Activated CD4-positive, alpha-beta T cell treated with anti-CD3 and anti-CD28 coated beads, Interleukin-2, amount 50 U/mL, for 24 hours (primary cell): ENCODE measurements around the gene LAMA3.
"Not testable (repeated sequence)": the region's sequence is repeated elsewhere in the genome, so short reads cannot be mapped to it uniquely, and the experiment has no call there.

ENCODE experiments used
- DNase-seq, 2 donors: peaks; one replicate each; pipeline ENCODE4 v3.0.0-alpha.2; 2020; ENCODE audit warnings: low read depth in 1 of 2, low spot score in 1 of 2

The LAMA3 gene

DNA sequence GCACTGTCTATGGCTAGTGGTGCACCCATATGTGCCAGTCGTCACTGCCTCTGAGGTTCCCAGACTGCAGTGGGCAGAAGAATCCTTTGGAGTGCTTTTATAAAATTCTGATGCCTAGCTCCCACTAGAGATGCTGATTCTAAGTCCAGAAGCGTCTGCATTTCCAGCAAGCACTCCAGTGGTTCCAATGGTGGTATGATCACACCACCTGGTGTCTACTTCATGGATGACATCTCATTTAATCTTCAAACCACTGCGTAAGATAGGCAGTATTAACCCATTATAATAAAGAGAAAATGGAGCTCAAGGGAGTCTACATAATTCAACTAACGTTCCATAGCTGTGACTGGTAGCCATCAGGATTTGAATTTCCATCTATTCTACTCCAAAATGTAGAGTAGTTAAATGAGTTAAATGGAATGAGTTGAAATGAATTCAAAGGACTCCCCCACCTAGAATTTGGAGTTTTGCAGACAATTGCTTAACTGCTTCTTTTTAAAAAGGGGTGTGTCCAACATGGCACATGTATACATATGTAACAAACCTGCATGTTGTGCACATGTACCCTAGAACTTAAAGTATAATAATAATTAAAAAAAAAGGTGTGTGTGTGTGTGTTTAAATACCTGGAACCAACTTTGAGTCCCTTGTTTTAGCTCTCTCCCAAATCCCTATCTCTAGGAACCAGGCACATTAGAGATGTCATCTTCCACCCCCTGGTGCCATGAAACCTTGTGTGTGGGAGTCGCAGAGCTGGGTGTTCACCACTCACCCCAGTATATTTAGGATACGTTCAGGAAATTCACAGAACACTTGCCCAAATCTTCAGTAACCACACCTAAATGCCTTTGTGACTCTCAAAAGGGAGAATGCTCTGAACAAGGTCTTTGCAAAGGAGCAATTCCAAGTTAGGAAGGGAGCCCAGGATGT lies 14.1 kb downstream of the LAMA3 start:
- DNase-seq = no peak

DNA sequence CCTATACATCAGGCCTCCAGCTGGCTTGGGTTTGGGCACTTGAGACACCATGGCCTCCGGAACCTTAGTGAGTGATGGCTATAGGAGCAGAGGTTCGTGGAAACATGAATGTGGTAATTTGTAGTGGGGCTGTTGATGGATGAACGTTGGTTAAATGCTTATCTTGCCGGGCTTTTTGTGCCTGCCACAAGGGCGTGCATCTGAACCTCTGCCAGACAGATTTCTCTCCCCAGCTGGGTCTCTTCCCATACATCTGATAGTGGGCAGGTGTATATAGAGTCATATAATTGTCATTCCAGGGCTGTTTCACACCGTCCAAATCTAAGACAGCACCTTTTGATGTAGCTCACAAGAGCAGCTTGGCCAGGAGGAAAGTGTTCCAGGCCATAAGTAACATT lies 14.7 kb downstream of the LAMA3 start:
- DNase-seq = no peak

DNA sequence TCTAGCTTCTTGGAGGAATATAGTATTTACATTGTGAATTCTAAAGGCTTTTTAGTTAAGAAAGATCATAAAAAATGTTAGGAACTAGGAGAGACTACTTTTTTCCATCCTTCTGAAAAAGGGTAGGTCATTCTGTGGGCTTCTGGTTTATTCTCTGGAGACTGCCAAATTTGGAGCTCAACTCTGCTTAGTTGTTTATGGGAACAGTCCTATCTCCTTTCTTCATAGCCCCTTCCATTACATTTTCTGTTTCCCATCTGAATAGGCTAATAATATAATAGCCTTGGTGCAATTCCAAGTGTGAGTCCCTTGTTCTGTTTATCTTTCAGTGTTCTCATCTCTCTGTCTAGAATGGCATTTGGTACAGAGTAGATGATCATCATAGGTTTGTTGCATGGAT lies 15.6 kb downstream of the LAMA3 start:
- no peak for DNase-seq

DNA sequence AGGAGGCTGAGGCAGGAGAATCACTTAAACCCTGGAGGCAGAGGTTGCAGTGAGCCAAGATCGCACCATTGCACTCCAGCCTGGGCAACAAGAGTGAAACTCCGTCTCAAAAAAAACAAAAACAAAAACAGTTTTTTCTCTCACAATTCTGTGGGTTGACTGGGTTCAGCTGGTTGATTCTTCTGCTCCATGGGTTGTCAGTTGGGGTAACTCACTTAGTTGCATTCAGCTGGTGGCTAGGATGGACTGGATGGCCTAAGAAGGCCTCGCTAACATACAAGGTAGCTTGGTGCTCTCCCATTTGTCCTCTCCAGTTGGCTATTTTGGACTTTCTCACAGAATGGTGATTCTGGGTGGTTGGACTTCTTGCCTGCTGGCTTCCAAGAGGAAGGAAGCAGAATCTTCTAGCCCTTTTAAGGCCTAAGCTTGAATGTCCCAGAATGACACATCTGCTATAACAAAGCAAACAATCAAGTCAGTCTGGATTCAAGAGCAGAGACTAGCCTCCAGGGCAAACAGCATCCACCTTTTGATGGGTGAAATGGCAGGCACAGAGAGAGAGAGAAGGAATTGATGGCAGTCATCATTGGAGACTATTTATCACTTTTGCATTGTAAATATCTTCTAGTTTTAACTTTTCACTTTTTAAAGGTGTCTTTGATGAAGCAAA lies 17.9 kb downstream of the LAMA3 start:
- DNase-seq = no peak

DNA sequence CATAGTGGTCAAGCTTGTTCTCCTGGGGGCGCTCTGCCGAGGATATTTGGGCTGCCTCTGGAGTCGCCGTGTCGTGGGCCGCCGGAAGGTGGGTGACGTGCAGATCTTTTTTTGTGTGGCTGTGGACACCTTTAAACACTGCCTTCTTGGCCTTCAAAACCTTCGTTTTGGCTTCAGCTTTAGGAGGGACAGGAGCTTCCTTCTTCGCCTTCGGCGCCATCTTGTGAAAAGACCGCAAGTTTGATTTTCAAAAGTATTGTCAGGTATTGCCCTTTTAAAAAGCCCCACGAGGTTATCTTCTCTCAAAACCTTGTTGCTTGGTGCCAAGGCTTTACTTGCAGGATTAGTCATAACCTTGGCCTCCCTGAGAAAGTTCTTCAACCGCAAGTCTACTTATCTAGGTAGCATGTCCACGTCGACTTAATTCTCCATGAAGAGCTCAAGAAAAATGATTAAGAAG lies 20.8 kb downstream of the LAMA3 start:
- DNase-seq = no peak

DNA sequence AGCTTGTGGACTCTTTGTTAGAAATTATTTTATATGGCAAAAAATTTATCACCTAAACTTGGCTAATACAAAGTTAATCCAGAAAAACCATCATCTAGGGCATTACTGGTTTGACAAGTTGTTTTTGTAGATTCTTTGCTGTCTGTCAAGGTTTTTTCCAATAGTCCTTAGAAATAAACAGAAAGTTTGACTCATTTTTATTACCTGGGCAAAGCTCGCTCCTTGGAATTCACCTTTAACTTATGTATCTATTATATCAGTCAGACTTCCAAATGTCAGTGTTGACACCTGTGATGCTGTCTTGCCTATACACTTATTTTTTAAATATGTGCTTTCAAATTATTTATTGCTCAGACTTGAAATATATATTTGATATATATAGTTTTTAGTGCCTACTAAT lies 21.7 kb downstream of the LAMA3 start:
- DNase-seq = no peak

DNA sequence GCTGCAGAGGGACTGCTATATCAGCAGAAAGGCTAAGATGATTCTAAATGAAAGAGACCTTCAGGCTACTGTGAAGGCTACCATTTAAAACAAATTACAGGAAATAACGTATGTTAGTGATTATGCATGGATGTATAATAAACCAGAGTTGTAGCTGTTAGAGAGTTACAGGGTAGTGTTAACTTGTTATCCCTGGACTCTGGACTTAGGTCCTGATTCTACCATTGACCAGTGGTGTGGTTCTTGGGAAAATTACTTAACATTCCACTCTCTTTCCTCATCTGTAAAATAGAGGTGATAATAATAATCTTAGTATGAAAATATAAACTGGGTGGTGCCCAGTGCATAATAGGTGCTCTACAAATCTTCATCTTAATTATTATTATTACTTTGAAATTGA lies 22.2 kb downstream of the LAMA3 start:
- DNase-seq = no peak

DNA sequence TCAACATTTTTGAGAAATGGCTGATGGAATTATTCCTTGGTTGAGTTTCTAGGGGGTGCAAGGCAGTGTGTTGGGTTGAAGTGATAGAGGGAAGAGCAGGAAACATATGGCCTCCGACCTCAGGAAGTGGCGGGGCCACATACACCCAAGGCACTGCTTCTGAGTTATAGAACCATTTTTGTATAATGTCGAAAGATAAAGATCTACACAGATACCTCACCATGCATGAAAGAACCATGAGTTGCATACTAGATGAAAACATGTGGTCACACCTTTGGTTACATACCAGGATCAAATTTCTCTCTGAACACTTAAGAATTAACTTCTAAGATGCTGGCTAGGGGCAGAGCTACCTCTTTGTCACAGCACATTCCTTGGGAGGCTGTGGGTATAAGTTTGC lies 23.2 kb downstream of the LAMA3 start:
- no peak for DNase-seq

DNA sequence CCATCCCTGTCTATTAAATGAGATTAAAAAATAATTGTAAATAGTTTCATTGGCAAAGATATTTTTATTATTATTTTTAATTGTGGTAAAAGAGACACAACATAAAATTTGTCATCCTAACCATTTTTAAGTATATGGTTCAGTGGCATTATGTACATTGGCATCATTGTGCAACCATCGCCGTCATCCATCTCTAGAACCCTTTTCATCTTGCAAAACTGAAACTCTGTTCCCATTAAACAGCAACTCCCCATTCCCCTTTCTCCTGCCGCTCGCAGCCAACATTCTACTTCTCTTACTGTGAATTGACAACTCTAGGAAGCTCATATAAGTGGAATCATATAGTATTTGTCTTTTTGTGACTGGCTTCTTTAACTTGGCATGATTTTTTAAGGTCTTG lies 25.3 kb downstream of the LAMA3 start:
- no peak for DNase-seq

DNA sequence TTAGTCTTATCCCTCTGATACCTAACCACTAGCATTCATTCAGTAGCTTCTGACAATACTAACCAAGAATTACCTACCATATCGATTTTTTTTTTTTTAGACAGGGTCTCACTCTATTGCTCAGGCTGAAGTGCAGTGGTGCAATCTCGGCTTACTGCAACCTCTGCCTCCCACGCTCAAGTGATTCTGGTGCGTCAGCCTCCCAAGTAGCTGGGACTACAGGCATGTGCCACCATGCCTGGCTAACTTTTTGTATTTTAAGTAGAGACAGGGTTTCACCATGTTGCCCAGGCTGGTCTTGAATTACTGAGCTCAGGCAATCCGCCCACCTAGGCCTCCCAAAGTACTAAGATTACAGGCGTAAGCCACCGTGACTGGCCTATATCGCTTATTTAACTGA lies 26.8 kb downstream of the LAMA3 start:
- not testable (repeated sequence) for DNase-seq

DNA sequence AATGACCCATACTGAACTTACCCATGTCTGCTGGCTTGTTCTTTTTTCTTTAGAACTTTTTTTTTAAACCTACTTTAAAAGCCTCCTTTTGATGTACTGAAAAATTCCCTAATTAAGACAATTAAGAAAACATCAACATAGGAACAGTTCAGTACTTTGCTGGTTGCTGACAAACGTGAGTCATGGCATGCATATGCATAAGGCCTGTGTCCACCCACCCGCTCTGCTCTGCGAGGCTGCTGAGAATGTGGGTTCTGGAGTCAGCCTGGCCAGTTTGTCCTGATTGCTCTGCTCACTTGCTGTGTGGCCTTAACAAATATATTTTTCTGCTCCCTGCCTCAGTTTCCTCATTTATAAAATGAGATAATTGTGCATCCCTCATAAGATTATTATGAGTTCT lies 27.3 kb downstream of the LAMA3 start:
- DNase-seq = no peak

DNA sequence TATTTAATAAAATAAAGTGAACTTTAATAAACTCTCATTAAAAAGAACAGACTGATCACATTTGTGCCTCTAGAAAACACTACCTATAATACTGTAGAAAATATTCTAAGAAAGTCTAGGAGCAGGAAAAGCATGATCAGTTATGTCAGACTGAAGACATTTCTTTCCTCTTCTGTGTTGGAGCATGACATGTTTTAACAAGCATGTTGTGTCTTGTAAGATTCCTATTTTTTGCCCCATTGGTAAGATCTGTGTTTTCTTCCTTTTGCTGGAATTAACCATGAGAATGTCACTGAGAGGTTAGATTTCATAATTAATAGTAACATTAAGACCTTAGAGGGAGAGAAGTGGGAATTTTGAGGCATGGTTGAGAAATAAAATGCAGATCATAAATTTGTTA lies 27.7 kb downstream of the LAMA3 start:
- no peak for DNase-seq

DNA sequence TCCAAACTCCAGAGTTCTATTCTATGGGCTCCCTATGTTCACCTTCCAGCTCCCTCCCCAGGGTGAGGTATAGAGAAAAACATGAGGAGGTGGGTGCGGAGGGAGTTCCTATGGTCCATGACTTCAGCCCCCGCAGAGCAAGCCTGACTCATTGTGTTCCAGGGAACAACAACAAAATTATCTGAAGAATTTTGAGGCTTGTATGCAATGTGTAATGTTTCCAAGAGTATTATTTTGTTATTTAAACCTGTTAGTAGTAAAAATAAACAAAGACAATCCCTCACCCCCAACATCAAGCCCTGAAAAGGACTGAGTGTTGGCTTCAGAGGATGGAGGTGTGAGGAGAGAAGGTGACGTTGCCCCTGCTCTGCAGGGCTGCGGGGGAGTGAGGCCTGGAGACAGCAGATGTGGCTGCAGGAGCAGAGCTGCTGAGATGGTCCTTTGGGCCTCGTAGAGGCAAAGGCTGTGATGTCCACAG lies 29.0 kb downstream of the LAMA3 start:
- DNase-seq = no peak

DNA sequence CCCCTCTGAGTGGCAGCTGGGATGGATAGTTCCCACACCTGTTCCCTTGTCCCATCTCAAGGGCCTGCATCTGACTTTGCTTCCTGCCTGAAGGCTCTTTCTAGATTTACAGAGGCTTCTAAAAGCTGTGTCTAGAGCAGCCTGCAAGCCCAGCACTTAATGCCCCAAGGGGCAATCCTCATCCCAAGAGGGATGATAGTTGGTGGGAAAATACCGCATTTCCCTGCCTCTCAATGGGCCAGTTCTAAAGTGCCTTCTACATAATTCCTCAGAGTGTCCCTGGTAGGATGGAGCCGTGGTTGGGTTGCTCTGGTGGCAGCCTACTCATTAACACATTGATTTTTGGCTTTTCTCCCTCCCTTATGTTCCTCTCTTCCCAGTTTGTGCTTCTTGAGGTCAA lies 29.5 kb downstream of the LAMA3 start:
- no peak for DNase-seq

DNA sequence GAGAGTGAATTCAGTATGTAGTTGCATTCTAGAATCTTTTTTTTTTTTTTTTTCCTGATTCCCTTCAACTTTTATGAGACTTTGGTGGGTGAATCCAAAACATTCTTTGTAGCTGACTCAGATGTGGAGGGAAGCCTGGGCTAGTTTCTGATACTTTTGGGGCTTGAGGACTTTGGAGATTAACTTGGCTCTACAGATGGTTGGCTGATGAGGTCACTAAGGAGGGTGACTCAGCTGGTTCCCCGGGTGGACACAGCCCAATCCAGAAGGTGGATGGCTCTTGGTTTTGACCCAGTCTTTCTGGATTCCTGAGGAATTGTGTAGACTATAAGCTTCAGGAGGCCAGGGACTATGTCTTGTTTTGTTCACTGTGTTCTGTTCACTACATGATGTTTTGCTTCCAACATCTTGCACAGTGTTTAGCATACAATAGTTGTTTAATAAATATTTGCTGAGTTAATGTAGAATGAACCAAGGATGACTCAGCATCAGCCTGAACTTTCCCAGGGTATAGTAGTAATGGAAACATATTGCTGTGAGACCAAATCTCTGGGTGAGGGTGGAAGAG lies 30.5 kb downstream of the LAMA3 start:
- no peak for DNase-seq

DNA sequence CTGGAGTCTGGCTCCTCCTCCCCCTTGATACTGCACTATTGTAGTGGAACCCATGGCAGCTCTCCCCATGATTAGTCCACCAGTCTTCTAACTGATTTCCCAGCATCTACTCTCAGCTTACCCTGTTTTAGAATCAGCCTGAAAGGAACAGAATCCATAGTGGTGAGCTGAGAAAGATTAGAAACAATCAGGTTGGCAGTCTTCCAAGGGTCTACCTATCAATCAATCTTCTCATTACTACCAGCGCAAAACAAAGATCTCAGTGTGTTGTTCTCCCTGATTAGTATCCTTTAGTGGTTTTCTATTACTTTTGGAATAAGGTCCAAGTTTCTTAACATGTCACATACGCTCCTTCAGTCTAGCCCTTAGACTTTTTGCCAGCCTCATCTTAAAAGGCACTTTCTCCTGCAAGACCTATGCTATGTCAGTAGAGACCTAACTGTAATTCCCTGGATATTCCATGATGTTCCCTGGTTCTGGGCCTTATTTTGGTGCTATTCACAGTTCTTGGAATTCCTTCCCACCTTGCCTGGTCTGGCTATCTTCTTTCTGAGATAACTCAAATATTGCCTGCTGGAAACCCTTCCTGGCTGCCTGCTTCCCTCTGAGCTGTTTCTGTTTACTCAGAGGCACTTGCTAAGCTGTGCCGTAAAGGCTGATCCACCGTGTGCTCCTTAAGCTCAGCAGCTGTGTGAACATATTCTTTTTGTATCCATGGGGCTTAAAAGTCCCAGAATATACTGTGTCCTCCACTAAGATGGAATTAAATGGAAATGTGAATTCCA lies 32.6 kb downstream of the LAMA3 start:
- no peak for DNase-seq

DNA sequence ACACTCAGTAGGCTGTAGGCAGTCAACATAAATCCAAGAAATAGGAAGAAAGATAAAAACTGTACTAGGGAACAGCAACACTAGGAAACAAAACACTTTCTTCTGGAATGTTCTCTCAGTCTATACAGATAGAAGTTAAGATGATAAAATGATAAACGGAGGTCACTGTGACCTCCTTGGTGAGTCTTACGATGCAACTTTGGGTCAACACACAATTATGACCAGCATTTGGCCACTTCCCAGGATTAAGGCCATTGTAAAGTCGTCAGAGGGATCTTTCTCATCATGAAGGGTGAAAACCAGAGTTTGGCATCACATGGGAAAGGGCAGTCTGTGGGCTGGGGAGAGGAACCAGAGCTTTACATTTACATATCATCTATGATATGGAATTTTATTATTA lies 33.4 kb downstream of the LAMA3 start:
- no peak for DNase-seq

DNA sequence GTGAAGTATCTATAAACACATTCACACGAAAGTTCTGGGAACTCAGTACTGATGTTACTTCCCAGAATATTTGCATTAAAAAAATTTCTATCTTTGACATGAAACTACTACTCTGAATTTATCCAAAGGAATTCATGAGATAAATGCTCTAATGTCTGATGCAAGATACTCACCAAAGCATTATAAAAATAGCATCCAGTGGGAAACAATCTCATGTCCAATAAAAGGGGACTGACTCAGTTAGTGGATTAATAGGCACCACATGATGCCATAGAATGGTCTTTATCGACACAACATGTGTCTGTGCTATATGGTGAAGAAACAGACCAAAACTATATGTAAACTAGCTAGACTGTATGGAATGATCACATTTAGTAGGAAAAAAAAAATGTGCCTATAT lies 33.9 kb downstream of the LAMA3 start:
- DNase-seq = no peak

DNA sequence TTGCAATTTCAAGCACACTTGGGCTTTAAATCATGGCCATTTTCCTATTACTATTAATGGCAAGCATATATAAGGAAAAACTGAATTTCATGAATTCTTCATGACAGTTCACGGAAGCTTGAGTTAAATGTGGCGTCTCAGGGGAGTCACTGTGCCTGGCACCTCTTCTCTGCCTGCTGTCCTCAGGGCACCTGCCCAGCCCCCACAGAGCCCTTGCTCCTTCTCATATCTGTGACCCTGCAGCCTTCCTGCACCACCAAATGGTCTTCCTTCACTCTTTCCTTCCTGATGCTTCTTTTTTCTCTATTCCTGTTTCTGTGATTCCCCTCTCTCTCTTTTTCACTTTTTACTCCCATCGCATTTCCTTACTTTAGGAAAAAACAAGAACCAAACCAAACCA lies 35.4 kb downstream of the LAMA3 start:
- no peak for DNase-seq

DNA sequence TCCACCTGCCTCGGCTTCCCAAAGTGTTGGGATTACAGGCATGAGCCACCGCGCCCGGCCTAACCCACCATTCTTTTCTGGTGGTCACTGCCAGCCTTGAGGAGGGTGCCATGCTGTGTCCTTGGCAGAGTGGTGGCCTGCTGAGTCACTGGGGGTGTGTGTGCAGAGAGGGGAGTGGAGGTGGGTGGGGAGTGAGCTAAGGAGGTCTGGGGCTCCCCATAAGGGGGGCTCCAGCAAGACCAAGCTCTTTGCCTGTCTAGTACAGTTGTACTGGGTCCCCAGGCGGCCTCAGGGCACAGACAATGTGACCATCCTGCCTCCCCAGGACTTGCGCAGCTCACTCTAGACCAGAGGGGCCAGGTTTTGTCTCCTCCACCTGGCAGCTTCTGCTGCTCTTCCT lies 36.1 kb downstream of the LAMA3 start:
- no peak for DNase-seq
